Vagina (tissue), 2 donors: Measurements from ENCODE around the gene CIDEA. TPM values are rescaled to one million over a fixed set of nuclear protein-coding genes. Genes with fewer than 3 reads are reported as not detected.
A peak's percentile ranks its signal among the peaks of the same experiment; 100 is the strongest.

Experiments
- DNase-seq, 2 donors: peaks; one replicate each; pipeline ENCODE4 v3.0.0-alpha.2; 2017; ENCODE audit errors: extremely low spot score in 2 of 2
- H3K27ac ChIP-seq: fragments of 200-600 bp; sonication (generic); one replicate; pipeline ENCODE4 v1.5.1; 2019
- H3K27me3 ChIP-seq: fragments of 200-600 bp; sonication (generic); one replicate; pipeline ENCODE4 v1.5.1; 2019
- H3K36me3 ChIP-seq, 2 donors: fragments of 200-600 bp; sonication (generic); one replicate each; pipeline ENCODE4 v1.5.1; 2017 to 2019
- H3K4me1 ChIP-seq: fragments of 200-600 bp; sonication (generic); one replicate; pipeline ENCODE4 v1.5.1; 2019
- H3K4me3 ChIP-seq, 2 donors: fragments of 200-600 bp; sonication (generic); 1 replicate in 1 of 2; 2 replicates in 1 of 2; pipeline ENCODE4 v1.5.1; 2016 to 2019
- H3K9me3 ChIP-seq: fragments of 200-600 bp; sonication (generic); one replicate; pipeline ENCODE4 v1.5.1; 2019
- POLR2A ChIP-seq, 2 donors: fragments of 450-650 bp; IDR thresholded peaks; one replicate each; pipeline ENCODE4 v1.6.1; 2017; ENCODE audit warnings: antibody characterized with exemption in 2 of 2, mild to moderate bottlenecking in 2 of 2, moderate library complexity in 2 of 2
- POLR2AphosphoS5 ChIP-seq, 2 donors: sonication (generic); formaldehyde crosslinking; IDR thresholded peaks; one replicate each; pipeline ENCODE4 v1.9.0; 2017; ENCODE audit warnings: antibody characterized with exemption in 2 of 2, mild to moderate bottlenecking in 2 of 2, low read depth in 1 of 2; ENCODE audit not compliant: insufficient read depth in 1 of 2
- intact Hi-C: fragments of 100-400 bp; cut with DNase I; formaldehyde crosslinking; loops from one replicate; pipeline ENCODE4 v1.15.1; 2023
- total RNA-seq: library from RNA; depleted of rRNA; stranded (reverse); fragments of >200 nt; gene quantifications from one replicate; pipeline ENCODE4 v1.2.3, GENCODE V29; 2016
- TF ChIP-seq, protein P1 (sequence below), 3 experiments: fragments of 450-650 bp in 2 of 3; fragments of 200-600 bp in 1 of 3; sonication (generic) in 1 of 3; IDR thresholded peaks; one replicate each; pipeline ENCODE4 v1.5.1; 2017 to 2019; ENCODE audit warnings: antibody characterized with exemption in 3 of 3, mild to moderate bottlenecking in 2 of 3, moderate library complexity in 2 of 3

The CIDEA gene
- total RNA-seq, 1 donor from 2014 or later, result 2.7 TPM

DNA sequence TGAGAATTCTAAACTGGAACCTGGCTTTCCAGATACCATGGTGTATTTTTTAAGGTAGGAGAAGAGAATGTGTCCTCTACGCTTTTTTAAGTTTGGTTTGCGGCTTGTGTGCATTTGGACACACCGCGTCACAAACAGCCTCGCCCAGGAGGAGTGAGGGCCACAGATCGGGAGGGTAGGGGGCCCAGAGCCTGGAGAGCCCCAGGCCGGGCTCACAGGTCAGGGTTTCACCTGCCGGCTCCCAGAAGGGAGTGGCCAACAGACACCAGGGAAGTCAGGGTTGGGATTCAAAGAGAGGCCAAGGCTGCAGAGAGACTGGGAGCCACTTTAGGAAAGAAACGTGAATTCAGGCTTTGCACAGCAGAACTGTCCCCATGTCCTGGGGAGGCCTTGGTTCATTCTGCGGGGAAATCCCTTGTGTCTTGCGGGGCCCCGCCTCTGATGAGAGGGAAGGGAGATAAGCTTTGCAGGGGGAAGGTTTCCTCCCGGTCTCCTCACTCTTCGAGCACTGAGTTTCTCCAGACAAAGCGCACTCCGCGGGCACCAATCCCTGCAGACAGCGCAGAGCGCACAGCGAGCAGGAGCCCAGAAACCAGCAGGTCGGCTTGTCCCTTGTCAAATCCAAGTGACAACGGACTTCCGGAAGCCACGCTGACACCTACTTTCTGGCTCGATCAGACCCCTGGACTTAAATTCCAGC is 51.9 kb downstream of the CIDEA start:
- intact Hi-C loops, result loop anchor here (5.0 kb wide), 1 partner anchor 351 kb away; the partner anchor contains the start of gene SPIRE1
- Histone ChIP-seq H3K36me3 (peaks cover 0 to 4% of the 10 kb centered on the region in 2 donors), H3K4me3 (peak overlapping the region in 1 of 2 donors; percentile 67), H3K27me3 (no peaks in the 10 kb centered on the region), H3K4me1 (peaks cover 35% of the 10 kb centered on the region), H3K9me3 (no peaks in the 10 kb centered on the region), H3K27ac (peak overlapping the region; percentile 96)
- DNase-seq, result peak in 1 of 2 donors; percentile 83
- no peak for TF ChIP-seq POLR2AphosphoS5 (IDR thresholded peaks at IDR 0.05; ENCODE audit: insufficient read depth in 1 of 2, low read depth in 1 of 2)
- TF ChIP-seq POLR2A (IDR thresholded peaks at IDR 0.05), result no peak
- TF ChIP-seq, protein P1, sequence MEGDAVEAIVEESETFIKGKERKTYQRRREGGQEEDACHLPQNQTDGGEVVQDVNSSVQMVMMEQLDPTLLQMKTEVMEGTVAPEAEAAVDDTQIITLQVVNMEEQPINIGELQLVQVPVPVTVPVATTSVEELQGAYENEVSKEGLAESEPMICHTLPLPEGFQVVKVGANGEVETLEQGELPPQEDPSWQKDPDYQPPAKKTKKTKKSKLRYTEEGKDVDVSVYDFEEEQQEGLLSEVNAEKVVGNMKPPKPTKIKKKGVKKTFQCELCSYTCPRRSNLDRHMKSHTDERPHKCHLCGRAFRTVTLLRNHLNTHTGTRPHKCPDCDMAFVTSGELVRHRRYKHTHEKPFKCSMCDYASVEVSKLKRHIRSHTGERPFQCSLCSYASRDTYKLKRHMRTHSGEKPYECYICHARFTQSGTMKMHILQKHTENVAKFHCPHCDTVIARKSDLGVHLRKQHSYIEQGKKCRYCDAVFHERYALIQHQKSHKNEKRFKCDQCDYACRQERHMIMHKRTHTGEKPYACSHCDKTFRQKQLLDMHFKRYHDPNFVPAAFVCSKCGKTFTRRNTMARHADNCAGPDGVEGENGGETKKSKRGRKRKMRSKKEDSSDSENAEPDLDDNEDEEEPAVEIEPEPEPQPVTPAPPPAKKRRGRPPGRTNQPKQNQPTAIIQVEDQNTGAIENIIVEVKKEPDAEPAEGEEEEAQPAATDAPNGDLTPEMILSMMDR (IDR thresholded peaks at IDR 0.05), result no peak

DNA sequence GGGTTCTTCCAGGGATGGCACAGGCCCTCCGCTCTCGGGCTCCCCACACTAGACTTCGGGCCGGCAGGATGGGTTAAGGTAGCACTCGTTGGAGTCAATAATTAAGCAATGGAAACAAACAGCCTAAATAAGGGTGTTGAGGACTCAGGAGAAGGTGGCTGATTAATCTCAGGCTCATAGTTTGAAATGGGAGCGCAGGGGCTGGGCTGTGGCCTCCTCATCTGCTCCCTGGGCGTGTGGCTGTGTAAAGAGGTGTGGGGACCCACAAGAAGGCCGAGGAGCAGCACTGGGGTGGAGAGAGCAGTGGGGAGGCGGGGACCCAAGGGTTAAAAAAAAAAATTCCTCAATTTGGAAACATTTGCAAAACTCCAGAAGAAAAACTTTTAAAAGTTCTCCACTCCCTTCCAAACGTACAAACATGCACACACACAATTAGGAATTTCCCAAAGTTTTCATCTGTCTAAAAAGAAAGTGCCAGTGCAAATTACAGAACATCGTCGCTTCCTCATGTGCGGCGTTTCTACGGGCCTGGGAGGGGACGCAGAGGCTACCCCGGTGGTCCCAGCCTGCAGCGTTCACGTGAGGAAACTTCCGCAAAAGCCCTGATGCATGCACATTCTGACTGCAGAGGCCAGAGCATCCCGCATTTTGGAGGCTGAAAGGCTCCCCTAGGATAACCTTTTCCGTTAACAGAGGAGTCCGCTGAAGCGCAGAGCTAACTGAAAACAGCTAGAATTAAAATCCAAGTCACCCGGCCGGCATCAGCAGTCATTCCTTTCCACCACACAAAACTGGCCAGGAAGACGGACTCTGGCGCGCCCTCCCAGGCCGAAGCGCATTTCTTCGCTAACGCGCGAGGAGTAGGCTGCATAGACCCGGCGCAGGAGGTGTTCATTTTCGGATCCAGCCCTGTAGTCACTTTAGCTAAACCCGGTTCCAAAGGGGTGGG is 52.9 kb downstream of the CIDEA start:
- intact Hi-C loops, result loop anchor here (5.0 kb wide), 1 partner anchor 350 kb away; the partner anchor contains the start of gene SPIRE1
- peak in 1 of 2 donors; percentile 89 for DNase-seq

DNA sequence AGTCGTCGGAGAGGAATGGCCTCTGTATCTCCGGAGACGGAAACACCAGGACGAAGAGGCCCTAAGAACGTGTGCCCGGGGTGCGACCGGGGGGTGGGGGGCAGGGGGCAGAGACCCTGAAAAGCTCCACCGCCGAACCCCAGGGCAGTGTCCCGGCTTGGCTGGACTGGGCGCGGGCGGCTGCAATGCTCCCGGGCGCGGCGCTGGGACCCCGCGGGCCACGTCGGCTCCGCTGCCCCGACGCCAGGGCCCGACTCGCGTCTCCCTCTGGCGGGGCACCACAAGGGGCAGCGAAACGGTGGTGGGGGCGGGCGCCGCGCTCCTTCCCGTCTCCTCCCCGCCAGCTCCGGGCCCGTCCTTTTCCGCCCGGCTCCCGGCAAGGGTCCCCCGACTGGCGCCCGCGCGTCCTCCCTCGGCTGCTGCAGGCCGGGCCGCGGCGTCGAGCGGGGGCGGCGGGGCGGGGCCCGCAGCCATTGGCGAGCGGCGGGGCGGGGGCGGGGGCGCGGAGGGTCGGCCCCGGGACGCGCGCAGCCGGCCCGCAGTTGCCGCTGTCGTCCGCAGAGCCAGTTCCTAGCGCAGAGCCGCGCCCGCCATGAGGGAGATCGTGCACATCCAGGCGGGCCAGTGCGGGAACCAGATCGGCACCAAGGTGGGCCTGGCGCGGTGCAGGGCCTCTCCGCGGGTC is 53.7 kb downstream of the CIDEA start, which contains the start of gene TUBB6:
Gene TUBB6 (plus strand): TSS at position 541 of the 685 bp plus-strand sequence. CDS start 52 bp downstream, at position 593.
- Histone ChIP-seq H3K9me3 (peaks cover 6% of the 10 kb centered on the region), H3K36me3 (peaks cover 0 to 19% of the 10 kb centered on the region in 2 donors), H3K27me3 (no peaks in the 10 kb centered on the region), H3K4me1 (peaks cover 35% of the 10 kb centered on the region), H3K27ac (peak within 1 kb of the TSS; percentile 96), H3K4me3 (peak within 1 kb of the TSS; percentile 67 to 79)
- peak in 1 of 2 donors; percentile 86 for DNase-seq
- TF ChIP-seq POLR2AphosphoS5 (IDR thresholded peaks at IDR 0.05; ENCODE audit: insufficient read depth in 1 of 2, low read depth in 1 of 2) (no peak), POLR2A (IDR thresholded peaks at IDR 0.05) (no peak)
- TF ChIP-seq, protein P1 (IDR thresholded peaks at IDR 0.05), result peak in 1 of 3 experiments; percentile 12
- intact Hi-C loops, result loop anchor here (5.0 kb wide), 1 partner anchor 349 kb away; the partner anchor contains the start of gene SPIRE1

More for the DNA sequence above, 52.9 kb downstream of the CIDEA start:
- Histone ChIP-seq H3K27me3 (no peaks in the 10 kb centered on the region), H3K4me1 (peaks cover 35% of the 10 kb centered on the region), H3K9me3 (peaks cover 3% of the 10 kb centered on the region), H3K4me3 (peak overlapping the region; percentile 67 to 79), H3K27ac (peak overlapping the region; percentile 96), H3K36me3 (peaks cover 0 to 14% of the 10 kb centered on the region in 2 donors)
- TF ChIP-seq POLR2A (IDR thresholded peaks at IDR 0.05) (peak in 1 of 2 donors; percentile 8), POLR2AphosphoS5 (IDR thresholded peaks at IDR 0.05; ENCODE audit: insufficient read depth in 1 of 2, low read depth in 1 of 2) (peak in 1 of 2 donors; percentile 66)
- TF ChIP-seq, protein P1 (IDR thresholded peaks at IDR 0.05), result peak in 1 of 3 experiments; percentile 15

DNA sequence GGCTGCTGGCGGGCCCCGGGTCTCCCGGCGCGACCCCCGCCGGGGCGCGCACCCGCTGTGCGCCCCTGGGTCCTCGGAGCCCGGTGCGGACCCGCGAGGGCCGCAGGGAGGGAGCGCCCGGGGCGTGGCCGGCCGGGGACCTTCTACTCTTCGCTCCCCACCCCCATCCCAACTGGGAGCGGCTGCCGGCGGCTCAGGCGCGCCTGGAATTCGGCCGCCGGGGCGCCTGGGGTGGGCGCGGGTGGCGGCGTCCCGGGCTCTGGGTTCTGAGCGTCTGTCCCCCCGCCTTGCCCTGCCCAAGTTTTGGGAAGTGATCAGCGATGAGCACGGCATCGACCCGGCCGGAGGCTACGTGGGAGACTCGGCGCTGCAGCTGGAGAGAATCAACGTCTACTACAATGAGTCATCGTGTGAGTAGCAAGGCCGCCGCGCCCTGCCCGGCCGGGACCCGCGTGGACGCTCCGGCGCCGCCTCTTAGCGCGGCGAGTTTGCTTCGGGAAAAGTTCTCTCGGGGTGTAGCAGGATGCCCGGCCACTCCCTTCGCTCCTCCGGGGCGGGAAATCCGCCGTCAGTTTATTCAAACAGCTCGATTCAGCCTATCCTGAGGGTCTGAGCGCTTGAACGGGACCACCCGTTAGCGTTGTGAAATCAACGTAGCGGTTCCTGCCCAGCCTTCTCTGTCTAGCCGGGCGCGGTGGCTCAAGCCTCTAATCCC is 54.4 kb downstream of the CIDEA start:
- intact Hi-C loops, result loop anchor here (5.0 kb wide), 1 partner anchor 349 kb away; the partner anchor contains the start of gene SPIRE1
- peak; percentile 32 to 93 for TF ChIP-seq POLR2AphosphoS5 (IDR thresholded peaks at IDR 0.05; ENCODE audit: insufficient read depth in 1 of 2, low read depth in 1 of 2)
- TF ChIP-seq POLR2A (IDR thresholded peaks at IDR 0.05), result peak in 1 of 2 donors; percentile 37
- TF ChIP-seq, protein P1 (IDR thresholded peaks at IDR 0.05), result peak in 1 of 3 experiments; percentile 9
- no peak for DNase-seq

More for the DNA sequence above, 54.4 kb downstream of the CIDEA start:
- Histone ChIP-seq H3K4me1 (peaks cover 38% of the 10 kb centered on the region), H3K27ac (peak overlapping the region; percentile 96), H3K36me3 (peaks cover 0 to 23% of the 10 kb centered on the region in 2 donors), H3K9me3 (peaks cover 6% of the 10 kb centered on the region), H3K4me3 (peak overlapping the region; percentile 67 to 79), H3K27me3 (no peaks in the 10 kb centered on the region)
